HepG2 (cell line): ENCODE data around the gene ERC1.

Experiments
- CHD2 ChIP-seq: IDR thresholded peaks from 2 replicates; pipeline ENCODE4 v1.6.1; 2011; ENCODE audit warnings: low read depth, low read length, improper control_type of control experiment
- KAT8 ChIP-seq: IDR thresholded peaks from 2 replicates; pipeline ENCODE4 v1.6.1; 2016; ENCODE audit warnings: missing genetic modification reagents, missing compliant biosample characterization
- MBNL3 ChIP-seq: fragments of 250-450 bp; sonication (Bioruptor Pico); conservative IDR thresholded peaks from 2 replicates; pipeline ENCODE4 v1.8.0; 2022; ENCODE audit warnings: mild to moderate bottlenecking, inconsistent platforms
- POLR2A ChIP-seq, 2 experiments: IDR thresholded peaks; 2 replicates each; pipeline ENCODE4 v1.6.1; 2011; ENCODE audit warnings: low read depth in 2 of 2, low read length in 2 of 2, mild to moderate bottlenecking in 1 of 2, moderate library complexity in 1 of 2; ENCODE audit not compliant: insufficient read depth in 1 of 2
- RFX5 ChIP-seq: IDR thresholded peaks from 2 replicates; pipeline ENCODE4 v1.6.1; 2011; ENCODE audit warnings: low read depth, low read length, improper control_type of control experiment
- STAG1 ChIP-seq: sonication (generic); formaldehyde crosslinking; IDR thresholded peaks from 2 replicates; pipeline ENCODE4 v1.4.0; 2020; ENCODE audit warnings: missing genetic modification reagents
- TCF12 ChIP-seq, 2 experiments: fragments of 450-650 bp in 1 of 2; sonication (generic) in 1 of 2; formaldehyde crosslinking in 1 of 2; IDR thresholded peaks; 2 replicates each; pipeline versions ENCODE4 v1.6.1 to v1.8.0; 2017 to 2022; ENCODE audit warnings: antibody characterized with exemption in 1 of 2, mild to moderate bottlenecking in 1 of 2, missing genetic modification reagents in 1 of 2, moderate library complexity in 1 of 2
- ZNF124 ChIP-seq: sonication (generic); formaldehyde crosslinking; IDR thresholded peaks from 2 replicates; pipeline ENCODE4 v1.4.0; 2020; ENCODE audit warnings: missing genetic modification reagents
- ZNF484 ChIP-seq: sonication (generic); formaldehyde crosslinking; IDR thresholded peaks from 2 replicates; pipeline ENCODE4 v1.5.1; 2020; ENCODE audit warnings: mild to moderate bottlenecking, low read depth, missing genetic modification reagents, borderline replicate concordance
- TF ChIP-seq, protein P1 (sequence below): sonication (generic); formaldehyde crosslinking; IDR thresholded peaks from 2 replicates; pipeline ENCODE4 v1.5.0; 2020; ENCODE audit warnings: mild to moderate bottlenecking, missing genetic modification reagents, moderate library complexity
- TF ChIP-seq, protein P2 (sequence below), 2 experiments: IDR thresholded peaks; 2 replicates each; pipeline ENCODE4 v1.6.1; 2011 to 2012; ENCODE audit warnings: low read length in 2 of 2, borderline replicate concordance in 1 of 2, low read depth in 1 of 2, mild to moderate bottlenecking in 1 of 2, moderate library complexity in 1 of 2
- TF ChIP-seq, protein P3 (sequence below): sonication (generic); formaldehyde crosslinking; IDR thresholded peaks from 2 replicates; pipeline ENCODE4 v1.4.0; 2020; ENCODE audit warnings: low read depth, missing genetic modification reagents
- TF ChIP-seq, protein P4 (sequence below): sonication (generic); formaldehyde crosslinking; IDR thresholded peaks from 2 replicates; pipeline ENCODE4 v1.5.1; 2020; ENCODE audit warnings: mild to moderate bottlenecking, missing genetic modification reagents
- TF ChIP-seq, protein P5 (sequence below): IDR thresholded peaks from 2 replicates; pipeline ENCODE4 v1.6.1; 2012; ENCODE audit warnings: inconsistent platforms

DNA sequence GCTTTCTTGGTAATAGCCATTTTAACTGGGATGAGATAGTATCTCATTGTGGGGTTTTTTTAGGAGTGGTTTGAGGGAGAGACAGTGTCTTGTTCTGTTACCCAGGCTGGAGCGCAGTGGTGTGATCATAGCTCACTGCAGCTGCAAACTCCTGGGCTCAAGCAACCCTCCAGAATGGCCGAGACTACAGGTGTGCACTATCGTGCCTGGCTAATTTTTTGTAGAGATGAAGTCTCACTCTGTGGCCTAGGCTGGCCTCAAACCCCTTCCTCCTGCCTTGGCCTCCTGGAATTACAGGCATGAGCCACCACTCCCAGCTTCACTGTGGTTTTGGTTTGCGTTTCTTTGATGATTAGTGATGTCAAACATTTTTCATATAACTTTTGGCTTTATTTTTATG lies 293.6 kb downstream of the ERC1 start:
- TF ChIP-seq, protein P1, sequence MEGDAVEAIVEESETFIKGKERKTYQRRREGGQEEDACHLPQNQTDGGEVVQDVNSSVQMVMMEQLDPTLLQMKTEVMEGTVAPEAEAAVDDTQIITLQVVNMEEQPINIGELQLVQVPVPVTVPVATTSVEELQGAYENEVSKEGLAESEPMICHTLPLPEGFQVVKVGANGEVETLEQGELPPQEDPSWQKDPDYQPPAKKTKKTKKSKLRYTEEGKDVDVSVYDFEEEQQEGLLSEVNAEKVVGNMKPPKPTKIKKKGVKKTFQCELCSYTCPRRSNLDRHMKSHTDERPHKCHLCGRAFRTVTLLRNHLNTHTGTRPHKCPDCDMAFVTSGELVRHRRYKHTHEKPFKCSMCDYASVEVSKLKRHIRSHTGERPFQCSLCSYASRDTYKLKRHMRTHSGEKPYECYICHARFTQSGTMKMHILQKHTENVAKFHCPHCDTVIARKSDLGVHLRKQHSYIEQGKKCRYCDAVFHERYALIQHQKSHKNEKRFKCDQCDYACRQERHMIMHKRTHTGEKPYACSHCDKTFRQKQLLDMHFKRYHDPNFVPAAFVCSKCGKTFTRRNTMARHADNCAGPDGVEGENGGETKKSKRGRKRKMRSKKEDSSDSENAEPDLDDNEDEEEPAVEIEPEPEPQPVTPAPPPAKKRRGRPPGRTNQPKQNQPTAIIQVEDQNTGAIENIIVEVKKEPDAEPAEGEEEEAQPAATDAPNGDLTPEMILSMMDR (CRISPR knock-in tag), result no peak
- no peak for TF ChIP-seq RFX5
- no peak for TF ChIP-seq TCF12 (IDR thresholded peaks at IDR 0.05)
- TF ChIP-seq TCF12 (CRISPR knock-in tag; IDR thresholded peaks at IDR 0.05), result no peak
- TF ChIP-seq POLR2A (IDR thresholded peaks at IDR 0.05; ENCODE audit: insufficient read depth in 1 of 2, low read depth in 2 of 2, low read length in 2 of 2), result no peak
- TF ChIP-seq, protein P2, sequence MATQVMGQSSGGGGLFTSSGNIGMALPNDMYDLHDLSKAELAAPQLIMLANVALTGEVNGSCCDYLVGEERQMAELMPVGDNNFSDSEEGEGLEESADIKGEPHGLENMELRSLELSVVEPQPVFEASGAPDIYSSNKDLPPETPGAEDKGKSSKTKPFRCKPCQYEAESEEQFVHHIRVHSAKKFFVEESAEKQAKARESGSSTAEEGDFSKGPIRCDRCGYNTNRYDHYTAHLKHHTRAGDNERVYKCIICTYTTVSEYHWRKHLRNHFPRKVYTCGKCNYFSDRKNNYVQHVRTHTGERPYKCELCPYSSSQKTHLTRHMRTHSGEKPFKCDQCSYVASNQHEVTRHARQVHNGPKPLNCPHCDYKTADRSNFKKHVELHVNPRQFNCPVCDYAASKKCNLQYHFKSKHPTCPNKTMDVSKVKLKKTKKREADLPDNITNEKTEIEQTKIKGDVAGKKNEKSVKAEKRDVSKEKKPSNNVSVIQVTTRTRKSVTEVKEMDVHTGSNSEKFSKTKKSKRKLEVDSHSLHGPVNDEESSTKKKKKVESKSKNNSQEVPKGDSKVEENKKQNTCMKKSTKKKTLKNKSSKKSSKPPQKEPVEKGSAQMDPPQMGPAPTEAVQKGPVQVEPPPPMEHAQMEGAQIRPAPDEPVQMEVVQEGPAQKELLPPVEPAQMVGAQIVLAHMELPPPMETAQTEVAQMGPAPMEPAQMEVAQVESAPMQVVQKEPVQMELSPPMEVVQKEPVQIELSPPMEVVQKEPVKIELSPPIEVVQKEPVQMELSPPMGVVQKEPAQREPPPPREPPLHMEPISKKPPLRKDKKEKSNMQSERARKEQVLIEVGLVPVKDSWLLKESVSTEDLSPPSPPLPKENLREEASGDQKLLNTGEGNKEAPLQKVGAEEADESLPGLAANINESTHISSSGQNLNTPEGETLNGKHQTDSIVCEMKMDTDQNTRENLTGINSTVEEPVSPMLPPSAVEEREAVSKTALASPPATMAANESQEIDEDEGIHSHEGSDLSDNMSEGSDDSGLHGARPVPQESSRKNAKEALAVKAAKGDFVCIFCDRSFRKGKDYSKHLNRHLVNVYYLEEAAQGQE (IDR thresholded peaks at IDR 0.05; ENCODE audit: borderline replicate concordance in 1 of 2, low read depth in 1 of 2, low read length in 2 of 2), result no peak
- TF ChIP-seq STAG1 (CRISPR knock-in tag), result no peak
- TF ChIP-seq, protein P3, sequence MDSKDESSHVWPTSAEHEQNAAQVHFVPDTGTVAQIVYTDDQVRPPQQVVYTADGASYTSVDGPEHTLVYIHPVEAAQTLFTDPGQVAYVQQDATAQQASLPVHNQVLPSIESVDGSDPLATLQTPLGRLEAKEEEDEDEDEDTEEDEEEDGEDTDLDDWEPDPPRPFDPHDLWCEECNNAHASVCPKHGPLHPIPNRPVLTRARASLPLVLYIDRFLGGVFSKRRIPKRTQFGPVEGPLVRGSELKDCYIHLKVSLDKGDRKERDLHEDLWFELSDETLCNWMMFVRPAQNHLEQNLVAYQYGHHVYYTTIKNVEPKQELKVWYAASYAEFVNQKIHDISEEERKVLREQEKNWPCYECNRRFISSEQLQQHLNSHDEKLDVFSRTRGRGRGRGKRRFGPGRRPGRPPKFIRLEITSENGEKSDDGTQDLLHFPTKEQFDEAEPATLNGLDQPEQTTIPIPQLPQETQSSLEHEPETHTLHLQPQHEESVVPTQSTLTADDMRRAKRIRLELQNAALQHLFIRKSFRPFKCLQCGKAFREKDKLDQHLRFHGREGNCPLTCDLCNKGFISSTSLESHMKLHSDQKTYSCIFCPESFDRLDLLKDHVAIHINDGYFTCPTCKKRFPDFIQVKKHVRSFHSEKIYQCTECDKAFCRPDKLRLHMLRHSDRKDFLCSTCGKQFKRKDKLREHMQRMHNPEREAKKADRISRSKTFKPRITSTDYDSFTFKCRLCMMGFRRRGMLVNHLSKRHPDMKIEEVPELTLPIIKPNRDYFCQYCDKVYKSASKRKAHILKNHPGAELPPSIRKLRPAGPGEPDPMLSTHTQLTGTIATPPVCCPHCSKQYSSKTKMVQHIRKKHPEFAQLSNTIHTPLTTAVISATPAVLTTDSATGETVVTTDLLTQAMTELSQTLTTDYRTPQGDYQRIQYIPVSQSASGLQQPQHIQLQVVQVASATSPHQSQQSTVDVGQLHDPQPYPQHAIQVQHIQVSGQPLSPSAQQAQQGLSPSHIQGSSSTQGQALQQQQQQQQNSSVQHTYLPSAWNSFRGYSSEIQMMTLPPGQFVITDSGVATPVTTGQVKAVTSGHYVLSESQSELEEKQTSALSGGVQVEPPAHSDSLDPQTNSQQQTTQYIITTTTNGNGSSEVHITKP, result no peak
- TF ChIP-seq MBNL3 (CRISPR knock-in tag), result no peak
- no peak for TF ChIP-seq ZNF124 (CRISPR knock-in tag)
- no peak for TF ChIP-seq KAT8
- TF ChIP-seq, protein P4, sequence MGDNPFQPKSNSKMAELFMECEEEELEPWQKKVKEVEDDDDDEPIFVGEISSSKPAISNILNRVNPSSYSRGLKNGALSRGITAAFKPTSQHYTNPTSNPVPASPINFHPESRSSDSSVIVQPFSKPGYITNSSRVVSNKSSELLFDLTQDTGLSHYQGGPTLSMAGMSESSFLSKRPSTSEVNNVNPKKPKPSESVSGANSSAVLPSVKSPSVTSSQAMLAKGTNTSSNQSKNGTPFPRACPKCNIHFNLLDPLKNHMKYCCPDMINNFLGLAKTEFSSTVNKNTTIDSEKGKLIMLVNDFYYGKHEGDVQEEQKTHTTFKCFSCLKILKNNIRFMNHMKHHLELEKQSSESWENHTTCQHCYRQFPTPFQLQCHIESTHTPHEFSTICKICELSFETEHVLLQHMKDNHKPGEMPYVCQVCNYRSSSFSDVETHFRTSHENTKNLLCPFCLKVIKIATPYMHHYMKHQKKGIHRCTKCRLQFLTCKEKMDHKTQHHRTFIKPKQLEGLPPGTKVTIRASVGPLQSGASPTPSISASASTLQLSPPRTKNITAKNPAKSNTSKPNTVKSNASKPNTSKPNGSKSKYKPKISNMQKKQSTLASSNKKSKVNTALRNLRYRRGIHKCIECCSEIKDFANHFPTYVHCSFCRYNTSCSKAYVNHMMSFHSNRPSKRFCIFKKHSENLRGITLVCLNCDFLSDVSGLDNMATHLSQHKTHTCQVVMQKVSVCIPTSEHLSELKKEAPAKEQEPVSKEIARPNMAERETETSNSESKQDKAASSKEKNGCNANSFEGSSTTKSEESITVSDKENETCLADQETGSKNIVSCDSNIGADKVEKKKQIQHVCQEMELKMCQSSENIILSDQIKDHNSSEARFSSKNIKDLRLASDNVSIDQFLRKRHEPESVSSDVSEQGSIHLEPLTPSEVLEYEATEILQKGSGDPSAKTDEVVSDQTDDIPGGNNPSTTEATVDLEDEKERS (CRISPR knock-in tag), result no peak
- no peak for TF ChIP-seq ZNF484 (CRISPR knock-in tag)
- no peak for TF ChIP-seq CHD2
- TF ChIP-seq, protein P5, sequence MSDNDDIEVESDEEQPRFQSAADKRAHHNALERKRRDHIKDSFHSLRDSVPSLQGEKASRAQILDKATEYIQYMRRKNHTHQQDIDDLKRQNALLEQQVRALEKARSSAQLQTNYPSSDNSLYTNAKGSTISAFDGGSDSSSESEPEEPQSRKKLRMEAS, result no peak
